NCI-H1092 (cell line): Measurements from ENCODE around the gene C22orf23.
"Not testable (repeated sequence)": the region's sequence is repeated elsewhere in the genome, so short reads cannot be mapped to it uniquely, and the experiment has no call there.

Experiments used
- DNase-seq: peaks from one replicate; lab custom pipeline; 2025; lab: John Stamatoyannopoulos, UW

Gene C22orf23

GRCh38 chr22:37982151-37982785, 28.9 kb upstream of the C22orf23 start:
- no peak for DNase-seq

- DNase-seq: no peak
Observed at GRCh38 chr22:37981282-37982011, 28.0 kb upstream of the C22orf23 start.

GRCh38 chr22:37979782-37980181, 26.4 kb upstream of the C22orf23 start:
- DNase-seq: no peak

- no peak for DNase-seq
Observed at GRCh38 chr22:37976547-37976946, 23.1 kb upstream of the C22orf23 start.

- not testable (repeated sequence) for DNase-seq
Observed at GRCh38 chr22:37976022-37976421, 22.6 kb upstream of the C22orf23 start.

GRCh38 chr22:37975153-37975552, 21.8 kb upstream of the C22orf23 start:
- no peak for DNase-seq

- no peak for DNase-seq
Observed at GRCh38 chr22:37973271-37974170, 20.1 kb upstream of the C22orf23 start.

- DNase-seq: no peak
Observed at GRCh38 chr22:37972527-37972926, 19.1 kb upstream of the C22orf23 start.

GRCh38 chr22:37971475-37972434, 18.4 kb upstream of the C22orf23 start:
- no peak for DNase-seq

GRCh38 chr22:37970864-37971263, 17.5 kb upstream of the C22orf23 start:
- no peak for DNase-seq

GRCh38 chr22:37968452-37969251, 15.3 kb upstream of the C22orf23 start:
- no peak for DNase-seq

- DNase-seq: no peak
Observed at GRCh38 chr22:37967637-37968451, 14.4 kb upstream of the C22orf23 start.

GRCh38 chr22:37967147-37967546, 13.7 kb upstream of the C22orf23 start:
- DNase-seq: no peak

GRCh38 chr22:37965940-37966664, 12.7 kb upstream of the C22orf23 start:
- no peak for DNase-seq

GRCh38 chr22:37961062-37961461, 7.7 kb upstream of the C22orf23 start:
- no peak for DNase-seq

- DNase-seq: no peak
Observed at GRCh38 chr22:37959231-37959825, 5.9 kb upstream of the C22orf23 start.

- no peak for DNase-seq
Observed at GRCh38 chr22:37957232-37957631, 3.8 kb upstream of the C22orf23 start.

- not testable (repeated sequence) for DNase-seq
Observed at GRCh38 chr22:37955825-37956397, 2.5 kb upstream of the C22orf23 start.
